PFSK-1 (cell line): ENCODE results near the gene TPP2.

ENCODE experiments used
- POLR2AphosphoS5 ChIP-seq: IDR thresholded peaks from 2 replicates; pipeline ENCODE4 v1.6.1; 2012; ENCODE audit warnings: low read depth, mild to moderate bottlenecking, control low read depth, low read length, moderate library complexity
- REST ChIP-seq, 2 experiments: IDR thresholded peaks; 2 replicates each; pipeline versions ENCODE4 v1.6.1 to v1.8.0; 2011 to 2012; ENCODE audit warnings: low read depth in 2 of 2, low read length in 2 of 2, control low read depth in 1 of 2, inconsistent platforms in 1 of 2, mild to moderate bottlenecking in 1 of 2, moderate library complexity in 1 of 2; ENCODE audit not compliant: insufficient read depth in 1 of 2
- TAF1 ChIP-seq: IDR thresholded peaks from 2 replicates; pipeline ENCODE4 v1.6.1; 2012; ENCODE audit warnings: low read length, control low read depth, borderline replicate concordance; ENCODE audit not compliant: insufficient read depth

GRCh38 chr13:102698649-102698980 is 101.8 kb downstream of the TPP2 start:
- no peak for TF ChIP-seq POLR2AphosphoS5
- no peak for TF ChIP-seq TAF1
- no peak for TF ChIP-seq REST (IDR thresholded peaks at IDR 0.05; ENCODE audit: insufficient read depth in 1 of 2, low read depth in 2 of 2, low read length in 2 of 2)
